Measurements from ENCODE around the gene INIP. TPM values are rescaled to one million over a fixed set of nuclear protein-coding genes. Genes with fewer than 3 reads are reported as not detected.

The INIP gene
- total and polyA plus RNA-seq, 9 of the 15 experiments (the other 6 are each of a cell fraction or from before 2014, with no cell fraction given): 11.9 to 87.9 (median 37.3) TPM

DNA sequence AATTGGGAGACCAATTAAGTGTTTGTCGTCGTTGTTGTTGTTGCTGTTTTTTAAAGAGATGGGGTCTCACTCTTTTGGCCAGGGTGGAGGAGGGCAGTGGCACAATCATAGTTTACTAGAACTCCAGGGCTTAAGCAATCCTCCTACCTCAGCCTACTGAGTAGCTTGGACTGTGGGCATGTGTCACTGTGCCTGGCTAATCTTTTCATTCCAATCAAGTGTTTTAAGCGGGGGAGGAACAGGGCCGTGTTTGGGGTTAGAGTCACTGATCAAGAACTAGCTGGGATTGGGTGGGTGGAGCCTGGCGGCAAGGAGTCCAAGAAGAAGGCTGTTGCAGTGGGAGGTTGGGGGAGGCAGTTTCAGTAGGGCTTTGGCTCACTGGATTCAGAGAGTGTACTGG, 46.4 kb upstream of the INIP start (continued):
- TF ChIP-seq, protein P1, sequence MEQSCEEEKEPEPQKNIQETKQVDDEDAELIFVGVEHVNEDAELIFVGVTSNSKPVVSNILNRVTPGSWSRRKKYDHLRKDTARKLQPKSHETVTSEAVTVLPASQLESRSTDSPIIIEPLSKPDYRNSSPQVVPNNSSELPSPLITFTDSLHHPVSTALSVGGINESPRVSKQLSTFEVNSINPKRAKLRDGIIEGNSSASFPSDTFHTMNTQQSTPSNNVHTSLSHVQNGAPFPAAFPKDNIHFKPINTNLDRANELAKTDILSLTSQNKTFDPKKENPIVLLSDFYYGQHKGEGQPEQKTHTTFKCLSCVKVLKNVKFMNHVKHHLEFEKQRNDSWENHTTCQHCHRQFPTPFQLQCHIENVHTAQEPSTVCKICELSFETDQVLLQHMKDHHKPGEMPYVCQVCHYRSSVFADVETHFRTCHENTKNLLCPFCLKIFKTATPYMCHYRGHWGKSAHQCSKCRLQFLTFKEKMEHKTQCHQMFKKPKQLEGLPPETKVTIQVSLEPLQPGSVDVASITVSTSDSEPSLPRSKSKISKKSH (CRISPR knock-in tag; IDR thresholded peaks at IDR 0.05): no peak
- TF ChIP-seq FOSL1 (tag; conservative IDR thresholded peaks at IDR 0.05) (peak; percentile 62), CBFA2T3 (IDR thresholded peaks at IDR 0.05) (peak; percentile 56), MCM7 (IDR thresholded peaks at IDR 0.05) (no peak), ZNF143 (CRISPR knock-in tag; IDR thresholded peaks at IDR 0.05) (no peak), CEBPG (CRISPR knock-in tag; IDR thresholded peaks at IDR 0.05) (no peak), CEBPG (tag; conservative IDR thresholded peaks at IDR 0.05 in 1 of 2, IDR thresholded peaks at IDR 0.05 in 1 of 2) (peak; percentile 58 to 73; a peak in 3 of 4 replicates), TEAD4 (IDR thresholded peaks at IDR 0.05; ENCODE audit: low read length) (0 out of 2 replicates have a peak, but pooled peaks have one; percentile 11), TEAD4 (CRISPR knock-in tag; IDR thresholded peaks at IDR 0.05; ENCODE audit: borderline replicate concordance) (no peak), HDAC2 (IDR thresholded peaks at IDR 0.05) (peak; percentile 77; the same call in 1 of the 2 replicates), ETV1 (tag; conservative IDR thresholded peaks at IDR 0.05; ENCODE audit: low read depth) (no peak), PCBP2 (IDR thresholded peaks at IDR 0.05; ENCODE audit: low read depth, low read length, poor library complexity, severe bottlenecking) (no peak), EGR1 (conservative IDR thresholded peaks at IDR 0.05) (peak; percentile 89), ZFP36 (IDR thresholded peaks at IDR 0.05; ENCODE audit: low read depth, low read length, partially characterized antibody) (no peak), HDAC1 (IDR thresholded peaks at IDR 0.05) (peak in 1 of 2 experiments; percentile 70; a peak in 2 of 4 replicates), BHLHE40 (IDR thresholded peaks at IDR 0.05; ENCODE audit: low read length) (0 out of 2 replicates have a peak, but pooled peaks have one; percentile 22), ILK (tag; IDR thresholded peaks at IDR 0.05; ENCODE audit: borderline replicate concordance, low read depth) (no peak), RCOR1 (IDR thresholded peaks at IDR 0.05; ENCODE audit: borderline replicate concordance in 1 of 2, low read depth in 2 of 2, low read length in 2 of 2) (peak; percentile 55 to 95; a peak in 3 of 4 replicates), DIDO1 (tag; IDR thresholded peaks at IDR 0.05; ENCODE audit: low read depth) (no peak), POLR2A (conservative IDR thresholded peaks at IDR 0.05) (no peak), JUN (IDR thresholded peaks at IDR 0.05; ENCODE audit: borderline replicate concordance, low read depth, low read length) (0 out of 2 replicates have a peak, but pooled peaks have one; percentile 12), JUN (CRISPR knock-in tag; IDR thresholded peaks at IDR 0.05; ENCODE audit: borderline replicate concordance) (no peak)
- TF ChIP-seq, protein P2, sequence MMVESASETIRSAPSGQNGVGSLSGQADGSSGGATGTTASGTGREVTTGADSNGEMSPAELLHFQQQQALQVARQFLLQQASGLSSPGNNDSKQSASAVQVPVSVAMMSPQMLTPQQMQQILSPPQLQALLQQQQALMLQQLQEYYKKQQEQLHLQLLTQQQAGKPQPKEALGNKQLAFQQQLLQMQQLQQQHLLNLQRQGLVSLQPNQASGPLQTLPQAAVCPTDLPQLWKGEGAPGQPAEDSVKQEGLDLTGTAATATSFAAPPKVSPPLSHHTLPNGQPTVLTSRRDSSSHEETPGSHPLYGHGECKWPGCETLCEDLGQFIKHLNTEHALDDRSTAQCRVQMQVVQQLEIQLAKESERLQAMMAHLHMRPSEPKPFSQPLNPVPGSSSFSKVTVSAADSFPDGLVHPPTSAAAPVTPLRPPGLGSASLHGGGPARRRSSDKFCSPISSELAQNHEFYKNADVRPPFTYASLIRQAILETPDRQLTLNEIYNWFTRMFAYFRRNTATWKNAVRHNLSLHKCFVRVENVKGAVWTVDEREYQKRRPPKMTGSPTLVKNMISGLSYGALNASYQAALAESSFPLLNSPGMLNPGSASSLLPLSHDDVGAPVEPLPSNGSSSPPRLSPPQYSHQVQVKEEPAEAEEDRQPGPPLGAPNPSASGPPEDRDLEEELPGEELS (CRISPR knock-in tag; IDR thresholded peaks at IDR 0.05; ENCODE audit: borderline replicate concordance): no peak
- TF ChIP-seq, protein P3, sequence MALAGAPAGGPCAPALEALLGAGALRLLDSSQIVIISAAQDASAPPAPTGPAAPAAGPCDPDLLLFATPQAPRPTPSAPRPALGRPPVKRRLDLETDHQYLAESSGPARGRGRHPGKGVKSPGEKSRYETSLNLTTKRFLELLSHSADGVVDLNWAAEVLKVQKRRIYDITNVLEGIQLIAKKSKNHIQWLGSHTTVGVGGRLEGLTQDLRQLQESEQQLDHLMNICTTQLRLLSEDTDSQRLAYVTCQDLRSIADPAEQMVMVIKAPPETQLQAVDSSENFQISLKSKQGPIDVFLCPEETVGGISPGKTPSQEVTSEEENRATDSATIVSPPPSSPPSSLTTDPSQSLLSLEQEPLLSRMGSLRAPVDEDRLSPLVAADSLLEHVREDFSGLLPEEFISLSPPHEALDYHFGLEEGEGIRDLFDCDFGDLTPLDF (CRISPR knock-in tag; IDR thresholded peaks at IDR 0.05): no peak
- TF ChIP-seq, protein P4, sequence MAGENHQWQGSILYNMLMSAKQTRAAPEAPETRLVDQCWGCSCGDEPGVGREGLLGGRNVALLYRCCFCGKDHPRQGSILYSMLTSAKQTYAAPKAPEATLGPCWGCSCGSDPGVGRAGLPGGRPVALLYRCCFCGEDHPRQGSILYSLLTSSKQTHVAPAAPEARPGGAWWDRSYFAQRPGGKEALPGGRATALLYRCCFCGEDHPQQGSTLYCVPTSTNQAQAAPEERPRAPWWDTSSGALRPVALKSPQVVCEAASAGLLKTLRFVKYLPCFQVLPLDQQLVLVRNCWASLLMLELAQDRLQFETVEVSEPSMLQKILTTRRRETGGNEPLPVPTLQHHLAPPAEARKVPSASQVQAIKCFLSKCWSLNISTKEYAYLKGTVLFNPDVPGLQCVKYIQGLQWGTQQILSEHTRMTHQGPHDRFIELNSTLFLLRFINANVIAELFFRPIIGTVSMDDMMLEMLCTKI (IDR thresholded peaks at IDR 0.05; ENCODE audit: partially characterized antibody): no peak
